ENCODE measurements around the gene ASPRV1.

The ASPRV1 gene

DNA sequence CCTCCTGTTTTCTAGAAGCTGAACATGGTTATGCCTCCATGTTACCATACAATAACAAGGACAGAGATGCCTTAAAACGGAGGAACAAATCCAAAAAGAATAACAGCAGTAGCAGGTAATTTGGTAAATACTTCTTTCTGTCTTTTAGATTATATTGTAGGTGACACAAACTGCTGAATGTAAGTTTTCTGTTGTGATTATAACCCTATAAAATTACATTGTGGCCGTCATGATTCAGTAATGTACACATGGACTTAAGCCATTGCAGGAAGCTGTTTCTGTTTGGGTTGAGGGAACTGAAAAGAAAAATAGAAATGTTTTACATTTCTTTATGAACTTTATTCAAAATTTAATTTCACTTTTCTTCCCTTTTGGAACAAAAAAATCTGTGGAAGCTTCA lies 45.3 kb downstream of the ASPRV1 start:
- DNase-seq (ENCODE audit: low read depth): no peak
- peak overlapping the region; percentile 84 for H3K4me3 ChIP-seq (ENCODE audit: low read depth, low read length)

DNA sequence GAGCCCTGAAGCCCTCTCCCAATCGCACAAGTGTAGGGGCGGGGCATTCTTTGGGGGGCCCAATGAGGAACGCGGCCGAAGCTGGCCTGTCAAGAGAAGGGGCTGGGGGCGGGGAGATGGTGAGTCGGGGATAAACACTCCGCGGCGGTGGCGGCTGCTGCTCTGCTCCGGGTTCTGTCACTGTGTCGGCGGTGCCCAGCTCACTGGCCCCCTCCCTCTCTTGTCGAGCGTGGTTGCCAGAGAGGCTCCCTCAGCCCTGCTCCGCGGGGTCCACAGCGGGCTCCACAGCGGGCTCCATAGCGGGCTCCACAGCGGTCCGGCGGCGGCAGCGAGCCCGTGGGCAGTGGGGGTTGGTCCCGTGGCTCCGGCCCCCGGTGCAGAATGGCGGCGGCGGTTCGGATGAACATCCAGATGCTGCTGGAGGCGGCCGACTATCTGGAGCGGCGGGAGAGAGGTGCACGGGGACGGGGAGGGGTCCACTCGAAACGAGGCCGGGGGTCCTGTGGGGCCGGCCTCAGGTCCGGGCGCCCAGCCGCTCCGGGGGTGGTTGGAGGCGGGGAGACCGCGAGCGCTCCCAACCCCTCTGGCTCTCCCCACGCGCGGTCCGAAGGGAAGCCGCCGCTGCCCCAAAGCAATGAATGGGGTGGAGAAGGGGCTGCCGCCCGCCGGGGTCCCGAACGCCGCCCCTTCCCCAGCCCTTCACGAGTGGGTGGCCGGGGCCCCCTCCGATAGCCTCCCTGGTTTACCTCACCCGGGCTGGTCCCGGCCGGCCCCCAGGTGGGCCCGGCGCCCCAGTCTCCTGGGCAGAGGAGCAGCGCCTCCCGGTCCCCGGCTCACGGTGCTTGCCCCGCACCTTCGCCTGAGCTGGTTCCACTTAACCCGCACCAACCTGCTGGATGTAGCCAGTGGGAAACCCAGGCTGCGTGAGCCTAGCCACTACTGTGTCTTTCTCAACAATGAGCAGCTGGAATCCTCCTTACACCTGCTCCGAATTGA lies 46.2 kb downstream of the ASPRV1 start, which contains the start of gene MXD1:
Gene MXD1, plus strand, starts transcription at position 160 of the 996 bp plus-strand sequence. Its CDS starts 222 bp downstream, at position 382.
- no peak for DNase-seq (ENCODE audit: low read depth)

DNA sequence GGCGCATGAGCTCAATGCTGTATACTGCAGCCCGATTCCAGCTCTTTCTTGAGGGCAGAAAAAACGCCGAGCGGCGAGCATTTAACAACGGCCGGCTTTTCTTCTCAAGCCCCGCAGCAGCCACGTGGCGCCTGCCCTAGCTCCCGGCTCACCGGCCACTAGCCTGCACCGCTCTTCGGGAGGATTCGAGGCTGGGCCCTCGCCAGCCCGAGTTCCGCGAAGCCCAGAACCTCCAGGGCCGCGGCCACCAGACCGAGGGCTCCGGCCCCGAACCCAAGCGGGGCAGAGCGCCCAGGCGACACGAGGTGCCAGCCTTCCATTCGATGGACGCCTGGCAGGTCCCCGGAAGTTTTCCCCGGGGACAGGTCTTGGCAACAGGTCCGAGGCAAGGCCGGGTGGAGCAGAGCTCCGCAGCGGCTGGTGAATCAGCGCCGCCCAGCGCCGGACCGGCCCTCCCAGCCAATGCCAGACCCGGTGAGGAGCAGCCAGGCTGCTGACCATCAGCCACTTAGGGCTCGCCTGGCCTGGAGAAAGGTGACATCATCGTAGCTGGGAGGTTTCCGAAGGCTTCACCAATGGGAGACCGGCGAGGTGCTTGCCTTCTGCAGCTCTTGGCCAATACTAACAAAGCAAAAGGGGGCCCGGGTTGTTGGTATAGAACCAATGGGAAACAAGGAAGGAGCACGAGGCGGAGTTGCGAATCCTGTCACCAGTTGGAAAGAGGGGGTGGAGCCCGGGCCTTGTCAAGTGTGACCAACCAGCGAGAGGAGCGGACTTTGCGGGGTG lies 47.1 kb downstream of the ASPRV1 start:
- peak; percentile 100 for DNase-seq (ENCODE audit: low read depth)
- peak overlapping the region; percentile 72 for H3K4me3 ChIP-seq (ENCODE audit: low read depth, low read length)

More for the DNA sequence above, 46.2 kb downstream of the ASPRV1 start, which contains the start of gene MXD1:
- H3K4me3 ChIP-seq (ENCODE audit: low read depth, low read length): peak within 1 kb of the TSS; percentile 84

DNA sequence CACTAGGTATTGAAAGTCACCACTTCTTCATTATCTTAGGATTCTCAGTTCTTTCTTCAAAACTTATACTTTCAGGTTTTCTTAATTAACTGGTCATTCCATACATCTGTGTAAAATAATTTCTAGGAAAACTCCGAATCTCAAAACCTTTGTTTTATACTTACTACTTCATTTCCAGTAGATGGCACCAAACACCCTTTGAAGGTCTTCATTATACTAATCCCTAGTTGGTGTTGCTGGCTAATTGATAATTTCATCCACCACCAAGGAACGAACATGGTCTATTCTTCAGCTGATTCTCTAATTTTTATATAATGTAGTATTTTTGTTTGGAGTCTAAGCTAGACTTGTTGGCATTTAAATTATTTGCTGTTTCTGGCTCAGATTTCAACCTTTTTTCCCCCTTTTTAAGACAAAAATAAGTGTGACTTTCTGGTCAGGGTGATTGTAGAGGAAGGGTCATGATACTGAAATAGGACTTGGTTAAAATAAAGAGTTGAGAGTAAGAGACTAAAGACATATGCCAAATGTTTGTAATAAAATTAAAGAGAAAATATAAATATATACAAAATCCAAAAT lies 49.4 kb downstream of the ASPRV1 start:
- H3K4me3 ChIP-seq (ENCODE audit: low read depth, low read length): no peak overlapping the region
- no peak for DNase-seq (ENCODE audit: low read depth)

All from skeletal muscle cell (primary cell).